ENCODE data around the gene UPF3A. TPM values are rescaled to one million over a fixed set of nuclear protein-coding genes. Genes with fewer than 3 reads are reported as not detected.

UPF3A gene
- total and polyA plus RNA-seq, 9 of the 15 experiments (the other 6 are each of a cell fraction or from before 2014, with no cell fraction given) = 15.6 to 76.5 (median 40.9) TPM

- TF ChIP-seq CCNT2 (IDR thresholded peaks at IDR 0.05; ENCODE audit: borderline replicate concordance, extremely low read depth, insufficient read length, low read depth, low read length) (peak; percentile 92), IRF1 (CRISPR knock-in tag; IDR thresholded peaks at IDR 0.05; ENCODE audit: borderline replicate concordance) (no peak), FOXP4 (CRISPR knock-in tag; IDR thresholded peaks at IDR 0.05; ENCODE audit: borderline replicate concordance) (0 out of 2 replicates have a peak, but pooled peaks have one; percentile 18), ARID4B (CRISPR knock-in tag; IDR thresholded peaks at IDR 0.05) (peak; percentile 60; the same call in 1 of the 2 replicates), ZBTB1 (CRISPR knock-in tag; IDR thresholded peaks at IDR 0.05; ENCODE audit: borderline replicate concordance, low read depth) (peak; percentile 84; the same call in 1 of the 2 replicates), OTX1 (CRISPR knock-in tag; IDR thresholded peaks at IDR 0.05) (no peak), TCF7 (IDR thresholded peaks at IDR 0.05; ENCODE audit: borderline replicate concordance) (peak; percentile 39; the same call in 1 of the 2 replicates), HINFP (tag; conservative IDR thresholded peaks at IDR 0.05; ENCODE audit: low read depth) (no peak), TFAP4 (CRISPR knock-in tag; IDR thresholded peaks at IDR 0.05; ENCODE audit: borderline replicate concordance) (peak; percentile 22; the same call in 1 of the 2 replicates), SAP30 (IDR thresholded peaks at IDR 0.05; ENCODE audit: borderline replicate concordance, insufficient read depth, low read depth, low read length, poor library complexity, severe bottlenecking) (no peak), ZNF444 (CRISPR knock-in tag; IDR thresholded peaks at IDR 0.05) (no peak), TARDBP (IDR thresholded peaks at IDR 0.05) (peak; percentile 68)
These were observed 32.9 kb downstream of the UPF3A start, which contains the start of gene CHAMP1 (continued) for GRCh38 chr13:114314074-114314912.

Data from K562 (cell line).